ENCODE data around the gene CHAC1.

DNA sequence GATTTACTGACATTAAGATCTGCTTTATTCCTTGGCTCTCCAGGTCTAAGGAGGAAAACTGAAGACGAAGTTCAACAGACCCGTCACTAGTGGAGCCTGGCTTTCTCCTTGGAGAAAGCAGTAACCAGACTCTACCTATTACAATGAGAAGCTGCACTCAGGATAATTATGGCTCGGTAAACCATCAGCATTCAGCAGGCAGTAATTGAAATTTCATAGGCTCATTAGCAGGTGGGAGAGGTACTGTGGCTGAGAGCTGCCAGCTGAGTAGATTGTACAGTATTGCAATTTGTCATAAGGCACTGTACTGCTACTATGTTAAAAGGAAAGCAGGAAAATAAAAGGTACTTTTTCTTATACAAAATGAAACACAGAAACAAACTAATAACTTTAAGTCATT is 51.2 kb downstream of the CHAC1 start:
- TF ChIP-seq, protein P1, sequence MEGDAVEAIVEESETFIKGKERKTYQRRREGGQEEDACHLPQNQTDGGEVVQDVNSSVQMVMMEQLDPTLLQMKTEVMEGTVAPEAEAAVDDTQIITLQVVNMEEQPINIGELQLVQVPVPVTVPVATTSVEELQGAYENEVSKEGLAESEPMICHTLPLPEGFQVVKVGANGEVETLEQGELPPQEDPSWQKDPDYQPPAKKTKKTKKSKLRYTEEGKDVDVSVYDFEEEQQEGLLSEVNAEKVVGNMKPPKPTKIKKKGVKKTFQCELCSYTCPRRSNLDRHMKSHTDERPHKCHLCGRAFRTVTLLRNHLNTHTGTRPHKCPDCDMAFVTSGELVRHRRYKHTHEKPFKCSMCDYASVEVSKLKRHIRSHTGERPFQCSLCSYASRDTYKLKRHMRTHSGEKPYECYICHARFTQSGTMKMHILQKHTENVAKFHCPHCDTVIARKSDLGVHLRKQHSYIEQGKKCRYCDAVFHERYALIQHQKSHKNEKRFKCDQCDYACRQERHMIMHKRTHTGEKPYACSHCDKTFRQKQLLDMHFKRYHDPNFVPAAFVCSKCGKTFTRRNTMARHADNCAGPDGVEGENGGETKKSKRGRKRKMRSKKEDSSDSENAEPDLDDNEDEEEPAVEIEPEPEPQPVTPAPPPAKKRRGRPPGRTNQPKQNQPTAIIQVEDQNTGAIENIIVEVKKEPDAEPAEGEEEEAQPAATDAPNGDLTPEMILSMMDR (IDR thresholded peaks at IDR 0.05) = no peak
- TF ChIP-seq JUNB (IDR thresholded peaks at IDR 0.05) (no peak), SMC3 (IDR thresholded peaks at IDR 0.05) (no peak), NR3C1 (IDR thresholded peaks at IDR 0.05) (no peak), JUN (IDR thresholded peaks at IDR 0.05) (no peak), HOXA7 (CRISPR knock-in tag; IDR thresholded peaks at IDR 0.05) (no peak)
- TF ChIP-seq, protein P2, sequence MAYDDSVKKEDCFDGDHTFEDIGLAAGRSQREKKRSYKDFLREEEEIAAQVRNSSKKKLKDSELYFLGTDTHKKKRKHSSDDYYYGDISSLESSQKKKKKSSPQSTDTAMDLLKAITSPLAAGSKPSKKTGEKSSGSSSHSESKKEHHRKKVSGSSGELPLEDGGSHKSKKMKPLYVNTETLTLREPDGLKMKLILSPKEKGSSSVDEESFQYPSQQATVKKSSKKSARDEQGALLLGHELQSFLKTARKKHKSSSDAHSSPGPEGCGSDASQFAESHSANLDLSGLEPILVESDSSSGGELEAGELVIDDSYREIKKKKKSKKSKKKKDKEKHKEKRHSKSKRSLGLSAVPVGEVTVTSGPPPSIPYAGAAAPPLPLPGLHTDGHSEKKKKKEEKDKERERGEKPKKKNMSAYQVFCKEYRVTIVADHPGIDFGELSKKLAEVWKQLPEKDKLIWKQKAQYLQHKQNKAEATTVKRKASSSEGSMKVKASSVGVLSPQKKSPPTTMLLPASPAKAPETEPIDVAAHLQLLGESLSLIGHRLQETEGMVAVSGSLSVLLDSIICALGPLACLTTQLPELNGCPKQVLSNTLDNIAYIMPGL (CRISPR knock-in tag; IDR thresholded peaks at IDR 0.05; ENCODE audit: borderline replicate concordance) = no peak
